Right lobe of liver (tissue), 4 donors: ENCODE data around the gene RPTOR.

Source experiments
- POLR2A ChIP-seq: fragments of 450-650 bp; IDR thresholded peaks from one replicate; pipeline ENCODE4 v1.6.1; 2017; ENCODE audit warnings: antibody characterized with exemption, mild to moderate bottlenecking
- TF ChIP-seq, protein P1 (sequence below), 4 donors: fragments of 200-600 bp in 3 of 4; fragments of 450-650 bp in 1 of 4; IDR thresholded peaks; one replicate each; pipeline versions ENCODE4 v1.5.1 to v1.8.0; 2016 to 2022; ENCODE audit warnings: antibody characterized with exemption in 4 of 4, mild to moderate bottlenecking in 2 of 4
- donor health status: DM: no; HTN: no; CAD: no.
- donor health status: DM: no; HTN: no; CAD: no.
- donor health status: DM: no; HTN: yes; CAD: no.

DNA sequence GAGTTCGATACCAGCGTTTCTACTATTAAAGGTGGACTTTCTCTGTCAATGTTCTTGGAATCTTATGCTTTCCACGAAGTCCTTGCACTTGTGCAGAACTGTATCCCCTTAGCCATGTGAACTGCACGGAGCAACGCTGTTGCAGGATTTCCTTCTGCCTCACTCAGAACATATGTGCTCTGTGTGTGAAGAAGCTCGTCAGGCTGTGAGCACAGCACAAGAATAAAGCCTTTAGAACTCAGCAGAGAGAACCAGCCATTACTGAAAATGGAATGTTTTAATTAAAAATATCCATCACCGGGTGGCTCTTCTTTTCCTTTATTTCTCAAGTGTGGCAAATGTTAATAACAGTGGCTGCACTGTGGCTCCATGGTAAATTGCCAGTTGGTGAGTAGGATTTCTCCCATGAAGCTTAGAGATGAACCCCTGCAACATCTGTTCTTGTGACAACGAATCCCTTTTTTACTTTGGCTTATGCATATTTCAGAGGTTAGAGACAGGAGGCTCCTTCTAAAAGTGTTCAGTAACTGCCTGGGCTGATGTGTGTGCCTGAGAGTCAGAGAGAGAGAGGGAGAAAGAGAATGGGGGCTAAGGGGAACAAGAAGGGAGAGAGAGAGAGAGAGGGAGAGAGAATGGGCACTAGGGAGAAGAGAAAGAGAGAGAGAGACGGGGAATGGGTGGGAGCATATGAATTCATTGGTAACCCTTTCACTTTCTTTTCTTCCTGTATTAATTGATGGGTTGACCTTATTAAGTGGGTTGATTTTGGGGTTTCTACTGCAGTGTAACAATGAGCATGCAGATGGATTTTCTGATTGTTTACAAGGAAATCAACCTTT is 50.0 kb downstream of the RPTOR start:
- TF ChIP-seq, protein P1, sequence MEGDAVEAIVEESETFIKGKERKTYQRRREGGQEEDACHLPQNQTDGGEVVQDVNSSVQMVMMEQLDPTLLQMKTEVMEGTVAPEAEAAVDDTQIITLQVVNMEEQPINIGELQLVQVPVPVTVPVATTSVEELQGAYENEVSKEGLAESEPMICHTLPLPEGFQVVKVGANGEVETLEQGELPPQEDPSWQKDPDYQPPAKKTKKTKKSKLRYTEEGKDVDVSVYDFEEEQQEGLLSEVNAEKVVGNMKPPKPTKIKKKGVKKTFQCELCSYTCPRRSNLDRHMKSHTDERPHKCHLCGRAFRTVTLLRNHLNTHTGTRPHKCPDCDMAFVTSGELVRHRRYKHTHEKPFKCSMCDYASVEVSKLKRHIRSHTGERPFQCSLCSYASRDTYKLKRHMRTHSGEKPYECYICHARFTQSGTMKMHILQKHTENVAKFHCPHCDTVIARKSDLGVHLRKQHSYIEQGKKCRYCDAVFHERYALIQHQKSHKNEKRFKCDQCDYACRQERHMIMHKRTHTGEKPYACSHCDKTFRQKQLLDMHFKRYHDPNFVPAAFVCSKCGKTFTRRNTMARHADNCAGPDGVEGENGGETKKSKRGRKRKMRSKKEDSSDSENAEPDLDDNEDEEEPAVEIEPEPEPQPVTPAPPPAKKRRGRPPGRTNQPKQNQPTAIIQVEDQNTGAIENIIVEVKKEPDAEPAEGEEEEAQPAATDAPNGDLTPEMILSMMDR (IDR thresholded peaks at IDR 0.05) = no peak
- TF ChIP-seq POLR2A = no peak
